Chondrocyte (in vitro differentiated cells): ENCODE data around the gene SERPINE2. TPM values are rescaled to one million over a fixed set of nuclear protein-coding genes. Genes with fewer than 3 reads are reported as not detected.

Experiments
- DNase-seq: peaks from one replicate; pipeline ENCODE4 v3.0.0; 2021; ENCODE audit warnings: mixed read lengths, low spot score
- H3K27ac Mint-ChIP-seq: one replicate; pipeline ENCODE4 v1.8.0; 2021; ENCODE audit warnings: mild to moderate bottlenecking, moderate library complexity, mixed read lengths; ENCODE audit not compliant: unreplicated experiment
- H3K27me3 Mint-ChIP-seq: 2 replicates; pipeline ENCODE4 v1.8.0; 2021; ENCODE audit warnings: low read depth, mixed read lengths
- H3K36me3 Mint-ChIP-seq: 2 replicates; pipeline ENCODE4 v1.8.0; 2021; ENCODE audit warnings: low read depth, mixed read lengths
- H3K4me1 Mint-ChIP-seq: 2 replicates; pipeline ENCODE4 v1.8.0; 2021; ENCODE audit warnings: low read depth, mild to moderate bottlenecking, mixed read lengths
- H3K4me3 Mint-ChIP-seq: one replicate; pipeline ENCODE4 v1.8.0; 2021; ENCODE audit warnings: mild to moderate bottlenecking, moderate library complexity, mixed read lengths; ENCODE audit not compliant: unreplicated experiment
- H3K9me3 Mint-ChIP-seq: 2 replicates; pipeline ENCODE4 v1.8.0; 2021; ENCODE audit warnings: low read depth, mixed read lengths
- total RNA-seq: library from RNA; stranded (reverse); gene quantifications from 3 replicates; pipeline ENCODE4 v1.2.1, GENCODE V29; 2021
- TF ChIP-seq, protein P1 (sequence below): fragments of 200-600 bp; sonication (generic); IDR thresholded peaks from 2 replicates; pipeline ENCODE4 v1.5.0; 2021; ENCODE audit warnings: antibody characterized with exemption, mild to moderate bottlenecking, moderate library complexity

The SERPINE2 gene
- total RNA-seq, 1 donor from 2014 or later: 46.9 TPM

DNA sequence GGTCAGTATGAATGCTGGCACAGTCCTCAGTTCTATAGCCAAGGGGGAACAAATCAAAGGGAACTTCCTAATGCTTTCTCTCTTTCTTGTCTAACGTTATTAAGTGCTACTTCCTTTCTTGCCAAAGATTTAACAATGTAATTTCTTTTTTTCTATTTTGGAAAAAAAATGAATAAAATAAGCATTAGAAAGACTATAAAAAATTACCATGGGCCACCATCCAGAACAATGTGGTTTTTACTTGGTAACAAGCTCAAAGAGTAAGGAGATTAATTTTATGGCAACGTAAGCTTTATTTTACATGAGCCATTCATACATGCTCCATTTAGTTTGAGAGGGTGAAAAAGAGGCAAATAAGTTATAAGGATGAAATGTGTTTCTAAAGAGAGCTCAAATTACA lies 40.1 kb downstream of the SERPINE2 start:
- Mint-ChIP-seq H3K36me3 (peaks cover 10% of the 10 kb centered on the region), H3K9me3 (peaks cover 7% of the 10 kb centered on the region), H3K4me1 (peaks cover 8% of the 10 kb centered on the region), H3K4me3 (no peak overlapping the region), H3K27me3 (no peaks in the 10 kb centered on the region), H3K27ac (no peak overlapping the region)
- no peak for DNase-seq
- TF ChIP-seq, protein P1, sequence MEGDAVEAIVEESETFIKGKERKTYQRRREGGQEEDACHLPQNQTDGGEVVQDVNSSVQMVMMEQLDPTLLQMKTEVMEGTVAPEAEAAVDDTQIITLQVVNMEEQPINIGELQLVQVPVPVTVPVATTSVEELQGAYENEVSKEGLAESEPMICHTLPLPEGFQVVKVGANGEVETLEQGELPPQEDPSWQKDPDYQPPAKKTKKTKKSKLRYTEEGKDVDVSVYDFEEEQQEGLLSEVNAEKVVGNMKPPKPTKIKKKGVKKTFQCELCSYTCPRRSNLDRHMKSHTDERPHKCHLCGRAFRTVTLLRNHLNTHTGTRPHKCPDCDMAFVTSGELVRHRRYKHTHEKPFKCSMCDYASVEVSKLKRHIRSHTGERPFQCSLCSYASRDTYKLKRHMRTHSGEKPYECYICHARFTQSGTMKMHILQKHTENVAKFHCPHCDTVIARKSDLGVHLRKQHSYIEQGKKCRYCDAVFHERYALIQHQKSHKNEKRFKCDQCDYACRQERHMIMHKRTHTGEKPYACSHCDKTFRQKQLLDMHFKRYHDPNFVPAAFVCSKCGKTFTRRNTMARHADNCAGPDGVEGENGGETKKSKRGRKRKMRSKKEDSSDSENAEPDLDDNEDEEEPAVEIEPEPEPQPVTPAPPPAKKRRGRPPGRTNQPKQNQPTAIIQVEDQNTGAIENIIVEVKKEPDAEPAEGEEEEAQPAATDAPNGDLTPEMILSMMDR: no peak

DNA sequence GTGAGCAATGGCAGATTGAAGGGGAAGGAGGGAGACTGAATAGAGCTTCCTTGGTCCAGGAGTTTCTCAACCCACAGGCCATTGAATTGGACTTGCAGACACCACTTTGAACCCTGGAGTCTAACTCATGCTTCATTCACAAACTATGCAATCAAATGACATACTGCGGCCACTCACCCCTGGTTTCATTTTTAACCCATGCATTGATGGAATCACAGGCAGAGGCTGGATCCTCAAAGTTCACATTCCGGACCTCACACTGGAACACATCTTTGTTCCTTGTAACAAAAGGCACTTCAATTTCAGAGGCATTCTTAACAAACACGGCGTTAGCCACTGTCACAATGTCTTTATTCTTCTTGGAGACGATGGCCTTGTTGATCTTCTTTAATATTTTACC lies 41.1 kb downstream of the SERPINE2 start:
- Mint-ChIP-seq H3K36me3 (peaks cover 10% of the 10 kb centered on the region), H3K9me3 (peaks cover 7% of the 10 kb centered on the region), H3K4me3 (no peak overlapping the region), H3K27me3 (no peaks in the 10 kb centered on the region), H3K4me1 (peaks cover 11% of the 10 kb centered on the region), H3K27ac (peak overlapping the region; percentile 34)
- TF ChIP-seq, protein P1: no peak
- DNase-seq: no peak

DNA sequence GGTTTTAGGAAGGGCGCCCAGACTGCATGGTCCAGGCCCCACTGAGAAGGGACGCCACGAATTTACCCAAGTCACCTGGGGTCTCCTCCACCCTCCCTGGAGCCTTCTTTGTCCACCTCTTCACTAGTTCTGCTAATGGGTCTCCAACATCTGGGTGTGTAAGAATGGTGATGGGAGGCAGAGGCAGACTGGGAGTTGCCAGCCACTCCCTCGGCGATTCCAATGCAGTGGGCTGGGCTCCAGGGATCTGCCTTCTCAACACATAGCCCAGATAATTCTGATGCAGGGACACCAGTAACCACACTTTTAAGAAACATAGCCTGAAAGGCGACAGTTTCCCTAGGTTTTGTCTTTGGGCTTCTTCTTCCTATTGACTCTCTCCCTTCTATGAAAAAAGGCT lies 42.7 kb downstream of the SERPINE2 start:
- Mint-ChIP-seq H3K4me1 (peaks cover 11% of the 10 kb centered on the region), H3K27me3 (no peaks in the 10 kb centered on the region), H3K4me3 (no peak overlapping the region), H3K9me3 (peaks cover 7% of the 10 kb centered on the region), H3K36me3 (peaks cover 10% of the 10 kb centered on the region), H3K27ac (peak overlapping the region; percentile 61)
- no peak for DNase-seq
- TF ChIP-seq, protein P1: no peak

DNA sequence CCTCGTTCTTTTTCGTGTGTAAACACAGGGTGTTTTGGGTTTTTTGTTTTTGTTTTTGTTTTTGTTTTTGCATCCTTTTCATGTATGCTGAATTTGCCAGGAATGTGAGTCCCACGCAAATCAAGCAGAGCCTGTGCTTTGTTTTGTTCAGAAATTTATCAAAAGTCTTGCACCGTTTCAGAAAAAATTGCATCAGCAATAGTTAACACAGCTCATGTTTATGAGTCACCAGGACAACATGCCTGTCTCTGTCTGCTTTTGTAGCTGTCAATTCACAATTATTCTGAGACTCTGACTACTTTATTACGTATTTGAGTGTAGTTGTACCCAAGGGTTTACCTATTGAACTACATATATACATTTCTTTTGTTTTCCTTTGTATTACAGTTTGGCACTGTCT lies 43.5 kb downstream of the SERPINE2 start:
- no peak for DNase-seq
- Mint-ChIP-seq H3K27me3 (no peaks in the 10 kb centered on the region), H3K36me3 (peaks cover 10% of the 10 kb centered on the region), H3K4me1 (peaks cover 11% of the 10 kb centered on the region), H3K4me3 (no peak overlapping the region), H3K27ac (peak overlapping the region; percentile 91), H3K9me3 (peaks cover 7% of the 10 kb centered on the region)
- TF ChIP-seq, protein P1: no peak

DNA sequence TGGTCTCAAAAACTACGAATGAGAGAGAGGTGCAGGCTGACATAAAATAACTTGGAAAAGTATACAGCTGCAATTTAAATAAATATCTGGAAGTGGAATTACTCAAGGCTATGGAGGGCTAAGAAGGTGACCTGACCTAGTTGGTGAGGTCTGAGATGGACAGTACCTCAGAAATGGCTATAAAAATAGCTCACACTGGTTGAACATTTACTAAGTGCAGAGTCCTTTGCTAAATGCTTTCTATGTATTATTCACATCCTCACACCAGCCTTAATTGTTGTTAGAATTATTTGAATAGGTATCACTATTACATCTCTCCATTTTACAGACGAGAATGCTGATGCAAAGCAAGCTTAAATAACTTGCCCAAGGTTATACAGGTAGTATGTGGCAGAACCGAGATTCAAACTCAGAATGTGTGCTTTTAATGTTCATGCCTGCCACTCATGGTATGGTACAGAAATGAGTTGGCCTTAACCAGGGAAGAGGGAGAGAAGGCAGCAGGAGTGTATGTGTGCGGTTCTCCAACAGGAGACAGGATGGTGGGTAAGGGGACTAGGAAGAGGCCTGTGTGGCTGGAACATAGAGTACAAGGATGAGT lies 44.4 kb downstream of the SERPINE2 start:
- Mint-ChIP-seq H3K27ac (peak overlapping the region; percentile 91), H3K9me3 (peaks cover 7% of the 10 kb centered on the region), H3K4me1 (peaks cover 15% of the 10 kb centered on the region), H3K4me3 (no peak overlapping the region), H3K27me3 (no peaks in the 10 kb centered on the region), H3K36me3 (peaks cover 8% of the 10 kb centered on the region)
- DNase-seq: no peak
- TF ChIP-seq, protein P1: no peak
